Activated CD8-positive, alpha-beta T cell treated with anti-CD3 and anti-CD28 coated beads for 36 hours (primary cell): ENCODE measurements around the gene PRPF6. TPM values are rescaled to one million over a fixed set of nuclear protein-coding genes. Genes with fewer than 3 reads are reported as not detected.

Experiments
- ATAC-seq: fragments of 200-7000 bp; cut with Tn5 transposase; one replicate; pipeline ENCODE4 v1.10.0; 2021; ENCODE audit warnings: mild to moderate bottlenecking, moderate library complexity
- CTCF ChIA-PET: fragments of 350-600 bp; sonication (Branson Sonifier 250); formaldehyde crosslinking; loops from one replicate; lab custom pipeline; 2021; ENCODE audit warnings: antibody characterized with exemption; lab: Charles Lee
- POLR2A ChIA-PET: fragments of 350-600 bp; sonication (Branson Sonifier 250); formaldehyde crosslinking; loops from one replicate; lab custom pipeline; 2021; ENCODE audit warnings: antibody characterized with exemption; lab: Charles Lee
- DNase-seq: peaks from one replicate; pipeline ENCODE4 v3.0.0-alpha.2; 2020
- H3K27ac Mint-ChIP-seq: one replicate; pipeline ENCODE4 v1.8.0; 2021; ENCODE audit warnings: mild to moderate bottlenecking, mixed read lengths
- H3K27me3 Mint-ChIP-seq: one replicate; pipeline ENCODE4 v1.8.0; 2021; ENCODE audit warnings: mixed read lengths
- H3K36me3 Mint-ChIP-seq: one replicate; pipeline ENCODE4 v1.8.0; 2021; ENCODE audit warnings: low read depth, mixed read lengths
- H3K4me1 Mint-ChIP-seq: one replicate; pipeline ENCODE4 v1.8.0; 2021; ENCODE audit warnings: low read depth, mixed read lengths
- H3K4me3 Mint-ChIP-seq: one replicate; pipeline ENCODE4 v1.8.0; 2021; ENCODE audit warnings: mild to moderate bottlenecking, moderate library complexity, mixed read lengths
- H3K9me3 Mint-ChIP-seq: one replicate; pipeline ENCODE4 v1.8.0; 2021; ENCODE audit warnings: mixed read lengths
- intact Hi-C: fragments of 100-400 bp; cut with micrococcal nuclease; formaldehyde crosslinking; loops from one replicate; pipeline ENCODE4 v1.10.0; 2022
- total RNA-seq, 2 experiments: library from RNA; stranded (reverse); gene quantifications; one replicate each; pipeline ENCODE4 v1.2.3, GENCODE V29; 2021
- TF ChIP-seq, protein P1 (sequence below): fragments of 200-600 bp; IDR thresholded peaks from one replicate; pipeline ENCODE4 v1.8.0; 2022; ENCODE audit warnings: antibody characterized with exemption, mild to moderate bottlenecking

PRPF6 gene
- total RNA-seq, 2 experiments from 2014 or later, result 53.0 to 55.5 TPM

DNA sequence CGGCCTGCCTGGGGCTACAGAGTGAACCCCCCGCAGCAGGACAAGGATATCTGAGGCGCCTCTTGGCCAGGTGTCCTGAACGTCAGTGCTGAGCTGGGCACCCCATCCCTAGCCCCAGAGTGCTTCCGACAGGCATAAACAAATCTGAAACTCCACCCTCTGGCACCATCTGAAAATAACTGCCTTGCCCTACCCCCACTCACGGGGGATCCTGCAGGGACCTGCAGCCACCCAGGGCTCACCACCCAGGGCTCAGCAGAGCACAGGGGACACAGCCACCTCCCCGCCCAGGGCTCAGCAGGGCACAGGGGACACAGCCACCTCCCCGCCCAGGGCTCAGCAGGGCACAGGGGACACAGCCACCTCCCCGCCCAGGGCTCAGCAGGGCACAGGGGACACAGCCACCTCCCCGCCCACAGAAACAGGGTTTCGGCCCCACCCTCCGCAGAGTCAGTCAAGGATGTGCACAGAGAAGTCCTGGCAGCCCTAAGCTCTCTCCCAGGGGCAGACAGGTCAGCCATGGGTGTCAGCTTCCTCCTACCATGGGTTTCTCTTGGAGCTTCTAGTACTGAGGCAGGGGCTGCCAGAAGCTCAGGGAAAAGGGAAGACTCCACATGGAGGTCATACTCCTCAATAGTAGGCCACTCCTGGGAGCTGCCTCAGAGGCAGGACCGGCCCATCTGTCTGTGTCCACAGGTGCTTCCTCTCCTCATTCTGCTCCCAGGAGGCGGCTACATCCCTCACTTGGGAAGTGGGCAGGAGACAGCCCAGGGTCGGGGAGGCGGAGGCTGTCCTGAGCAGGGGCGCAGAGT, 29.3 kb upstream of the PRPF6 start:
- CTCF ChIA-PET, result interaction anchor here (1.0 to 1.7 kb wide), 2 partner anchors 29 to 86 kb away, joined by 3 to 4 read pairs; partner anchors contain the start of gene PRPF6
- no peak for DNase-seq
- TF ChIP-seq, protein P1, sequence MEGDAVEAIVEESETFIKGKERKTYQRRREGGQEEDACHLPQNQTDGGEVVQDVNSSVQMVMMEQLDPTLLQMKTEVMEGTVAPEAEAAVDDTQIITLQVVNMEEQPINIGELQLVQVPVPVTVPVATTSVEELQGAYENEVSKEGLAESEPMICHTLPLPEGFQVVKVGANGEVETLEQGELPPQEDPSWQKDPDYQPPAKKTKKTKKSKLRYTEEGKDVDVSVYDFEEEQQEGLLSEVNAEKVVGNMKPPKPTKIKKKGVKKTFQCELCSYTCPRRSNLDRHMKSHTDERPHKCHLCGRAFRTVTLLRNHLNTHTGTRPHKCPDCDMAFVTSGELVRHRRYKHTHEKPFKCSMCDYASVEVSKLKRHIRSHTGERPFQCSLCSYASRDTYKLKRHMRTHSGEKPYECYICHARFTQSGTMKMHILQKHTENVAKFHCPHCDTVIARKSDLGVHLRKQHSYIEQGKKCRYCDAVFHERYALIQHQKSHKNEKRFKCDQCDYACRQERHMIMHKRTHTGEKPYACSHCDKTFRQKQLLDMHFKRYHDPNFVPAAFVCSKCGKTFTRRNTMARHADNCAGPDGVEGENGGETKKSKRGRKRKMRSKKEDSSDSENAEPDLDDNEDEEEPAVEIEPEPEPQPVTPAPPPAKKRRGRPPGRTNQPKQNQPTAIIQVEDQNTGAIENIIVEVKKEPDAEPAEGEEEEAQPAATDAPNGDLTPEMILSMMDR, result no peak
- peaks cover 45% of the 10 kb centered on the region for H3K4me1 Mint-ChIP-seq
- peaks cover 3% of the 10 kb centered on the region for H3K36me3 Mint-ChIP-seq
- no peaks in the 10 kb centered on the region for H3K27me3 Mint-ChIP-seq
- H3K27ac Mint-ChIP-seq, result no peak overlapping the region
- ATAC-seq, result no peak
- H3K9me3 Mint-ChIP-seq, result peaks cover 2% of the 10 kb centered on the region
- POLR2A ChIA-PET, result interaction anchor here (0.7 to 1.3 kb wide), 2 partner anchors 26 to 41 kb away, joined by 3 to 4 read pairs; no protein-coding TSS in a partner anchor
- intact Hi-C loops, result no loop called here
- no peak overlapping the region for H3K4me3 Mint-ChIP-seq

DNA sequence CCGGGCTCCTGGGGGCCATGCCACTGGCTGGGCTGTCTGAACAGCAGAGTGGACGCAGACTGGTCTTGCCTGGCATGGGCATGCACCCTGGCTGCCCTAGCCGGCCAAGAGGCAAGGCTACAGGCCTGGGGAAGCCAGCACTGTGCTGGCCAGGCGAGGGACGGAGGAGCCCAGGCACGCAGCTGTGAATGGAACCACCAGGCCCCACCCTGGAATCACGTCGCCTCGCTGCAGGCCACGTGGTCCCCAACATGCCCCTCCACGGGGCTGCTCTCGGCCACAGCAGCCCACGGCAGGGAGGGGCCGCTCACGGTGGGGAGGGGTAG, 28.8 kb upstream of the PRPF6 start:
- Mint-ChIP-seq H3K4me1 (peaks cover 44% of the 10 kb centered on the region), H3K9me3 (peaks cover 2% of the 10 kb centered on the region), H3K4me3 (no peak overlapping the region), H3K36me3 (peaks cover 3% of the 10 kb centered on the region), H3K27me3 (no peaks in the 10 kb centered on the region), H3K27ac (no peak overlapping the region)
- ChIA-PET POLR2A (interaction anchor here (1.3 kb wide), 1 partner anchor 26 kb away, joined by 4 read pairs; no protein-coding TSS in a partner anchor), CTCF (interaction anchor here (1.0 to 1.7 kb wide), 2 partner anchors 28 to 86 kb away, joined by 3 to 4 read pairs; partner anchors contain the start of gene PRPF6)
- no peak for ATAC-seq
- DNase-seq, result no peak
- TF ChIP-seq, protein P1, result no peak
- intact Hi-C loops, result no loop called here

DNA sequence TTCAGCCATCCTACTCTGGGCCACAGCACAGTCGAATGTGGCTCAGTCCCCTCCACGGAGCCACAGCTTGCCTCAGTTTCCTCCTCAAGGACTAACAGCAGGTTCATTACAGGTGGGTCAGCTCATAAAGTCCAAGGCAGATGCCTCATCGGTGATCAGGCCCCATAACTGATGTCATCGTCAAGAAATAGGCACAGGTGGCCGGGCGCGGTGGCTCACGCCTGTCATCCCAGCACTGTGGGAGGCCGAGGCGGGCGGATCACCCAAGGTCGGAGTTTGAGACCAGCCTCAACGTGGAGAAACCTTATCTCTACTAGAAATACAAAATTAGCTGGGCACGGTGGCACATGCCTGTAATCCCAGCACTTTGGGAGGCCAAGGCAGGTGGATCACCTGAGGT, 28.2 kb upstream of the PRPF6 start:
- intact Hi-C loops, result no loop called here
- Mint-ChIP-seq H3K36me3 (peaks cover 3% of the 10 kb centered on the region), H3K27me3 (no peaks in the 10 kb centered on the region), H3K27ac (no peak overlapping the region), H3K4me1 (peaks cover 44% of the 10 kb centered on the region), H3K4me3 (no peak overlapping the region), H3K9me3 (peaks cover 2% of the 10 kb centered on the region)
- ATAC-seq (no peak), DNase-seq (no peak)
- TF ChIP-seq, protein P1, result no peak
- POLR2A ChIA-PET, result interaction anchor here (1.3 kb wide), 1 partner anchor 25 kb away, joined by 4 read pairs; no protein-coding TSS in a partner anchor
- CTCF ChIA-PET, result interaction anchor here (1.0 kb wide), 1 partner anchor 85 kb away, joined by 3 read pairs; no protein-coding TSS in a partner anchor

DNA sequence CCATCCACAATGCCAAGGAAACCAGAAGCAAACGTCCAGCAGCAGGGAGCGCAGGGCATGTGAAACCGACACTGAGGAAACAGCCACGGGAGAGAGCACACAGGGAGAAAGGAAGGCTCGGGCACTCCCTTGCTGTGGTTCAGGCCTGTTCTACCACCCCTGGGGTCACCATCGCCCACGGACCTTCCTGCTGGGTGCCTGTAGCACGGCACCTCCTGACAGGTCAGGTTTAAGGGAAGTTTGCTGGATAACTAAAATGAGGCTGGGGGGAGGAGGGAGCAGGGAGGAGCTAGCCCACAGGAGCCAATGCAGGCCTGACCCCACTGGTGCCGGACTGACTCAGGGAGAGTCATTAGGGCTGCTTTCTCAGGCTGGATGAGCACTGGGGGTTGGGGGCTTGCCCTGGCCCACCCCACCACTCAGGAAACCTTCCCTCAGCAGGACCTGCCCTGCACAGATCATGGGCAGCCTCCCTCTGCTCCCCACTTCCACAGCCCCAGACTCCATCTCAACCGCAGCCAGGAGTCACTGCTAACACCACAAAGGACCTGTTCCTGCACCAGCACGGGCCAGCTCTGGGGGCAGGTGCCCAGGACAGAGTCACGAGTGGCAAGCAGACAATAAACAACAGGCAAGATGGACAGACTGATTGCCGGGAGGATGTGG, 27.0 kb upstream of the PRPF6 start:
- ATAC-seq, result no peak
- peaks cover 42% of the 10 kb centered on the region for H3K4me1 Mint-ChIP-seq

More for the DNA sequence above, 27.0 kb upstream of the PRPF6 start:
- POLR2A ChIA-PET, result interaction anchor here (1.2 kb wide), 1 partner anchor 20 kb away, joined by 3 read pairs; no protein-coding TSS in a partner anchor
- TF ChIP-seq, protein P1, result no peak
- Mint-ChIP-seq H3K4me3 (peak overlapping the region; percentile 81), H3K36me3 (no peaks in the 10 kb centered on the region), H3K27me3 (no peaks in the 10 kb centered on the region), H3K27ac (peak overlapping the region; percentile 60), H3K9me3 (no peaks in the 10 kb centered on the region)
- DNase-seq, result no peak
- CTCF ChIA-PET, result interaction anchor here (1.7 kb wide), 1 partner anchor 20 kb away, joined by 13 read pairs; no protein-coding TSS in a partner anchor
- intact Hi-C loops, result no loop called here
